H1 (cell line): Measurements from ENCODE around the gene TRDMT1.

Source experiments
- BCL11A ChIP-seq, 2 experiments: IDR thresholded peaks; one replicate each; pipeline ENCODE4 v1.6.1; 2011; ENCODE audit warnings: low read depth in 2 of 2, low read length in 2 of 2, mild to moderate bottlenecking in 2 of 2
- BRCA1 ChIP-seq: IDR thresholded peaks from 2 replicates; pipeline ENCODE4 v1.6.1; 2012; ENCODE audit warnings: low read depth, low read length, improper control_type of control experiment
- CHD2 ChIP-seq: IDR thresholded peaks from 2 replicates; pipeline ENCODE4 v1.6.1; 2012; ENCODE audit warnings: low read length, improper control_type of control experiment
- JUN ChIP-seq: IDR thresholded peaks from 2 replicates; pipeline ENCODE4 v1.6.1; 2011; ENCODE audit warnings: low read depth, mild to moderate bottlenecking, improper control_type of control experiment, low read length
- POLR2A ChIP-seq, 2 experiments: IDR thresholded peaks; 1 replicate in 1 of 2; 2 replicates in 1 of 2; pipeline ENCODE4 v1.6.1; 2011; ENCODE audit warnings: low read depth in 2 of 2, low read length in 2 of 2, mild to moderate bottlenecking in 2 of 2; ENCODE audit errors: control extremely low read depth in 1 of 2
- POLR2AphosphoS5 ChIP-seq: IDR thresholded peaks from 2 replicates; pipeline ENCODE4 v1.6.1; 2011; ENCODE audit warnings: low read depth, low read length
- RAD21 ChIP-seq, 2 experiments: IDR thresholded peaks in 1 of 2; conservative IDR thresholded peaks in 1 of 2; 2 replicates each; pipeline ENCODE4 v1.6.1; 2011; ENCODE audit warnings: low read depth in 2 of 2, low read length in 2 of 2, improper control_type of control experiment in 1 of 2, inconsistent platforms in 1 of 2, mild to moderate bottlenecking in 1 of 2, moderate library complexity in 1 of 2
- SP2 ChIP-seq: IDR thresholded peaks from 2 replicates; pipeline ENCODE4 v1.6.1; 2012; ENCODE audit warnings: mild to moderate bottlenecking, low read length, inconsistent platforms
- SUZ12 ChIP-seq: fragments of 200-600 bp; sonication (generic); IDR thresholded peaks from 2 replicates; pipeline ENCODE4 v1.6.1; 2012; ENCODE audit warnings: mild to moderate bottlenecking, inconsistent platforms, low read length, moderate library complexity, mixed read lengths
- TF ChIP-seq, protein P1 (sequence below), 3 experiments: IDR thresholded peaks; 1 replicate in 2 of 3; 2 replicates in 1 of 3; pipeline versions ENCODE4 v1.5.1 to v1.6.1; 2011; ENCODE audit warnings: low read length in 3 of 3, mild to moderate bottlenecking in 3 of 3, inconsistent platforms in 2 of 3, low read depth in 1 of 3, moderate library complexity in 1 of 3; ENCODE audit not compliant: insufficient read depth in 1 of 3; ENCODE audit errors: control extremely low read depth in 1 of 3
- TF ChIP-seq, protein P2 (sequence below): IDR thresholded peaks from 2 replicates; pipeline ENCODE4 v1.6.1; 2011; ENCODE audit warnings: low read length, improper control_type of control experiment
- TF ChIP-seq, protein P3 (sequence below): IDR thresholded peaks from 2 replicates; pipeline ENCODE4 v1.6.1; 2012; ENCODE audit warnings: inconsistent platforms

DNA sequence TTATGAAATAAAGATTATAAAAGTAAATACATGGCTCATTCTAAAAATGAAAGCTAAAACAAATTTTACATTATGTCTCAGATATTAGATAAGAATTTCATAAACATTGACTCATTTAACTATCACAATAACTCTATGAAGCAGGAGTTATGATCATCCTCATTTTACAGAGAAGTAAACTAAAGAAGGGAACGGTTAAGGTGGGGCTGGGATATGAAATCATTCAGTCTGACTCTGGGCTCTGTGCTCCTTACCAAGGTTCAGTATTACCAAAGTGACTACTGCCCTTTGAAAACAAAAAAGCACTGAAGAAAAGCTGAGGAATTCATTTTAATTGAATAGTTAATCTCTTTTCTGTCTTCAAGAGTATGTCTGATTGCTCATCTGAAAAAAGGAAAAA is 49.8 kb downstream of the TRDMT1 start:
- TF ChIP-seq, protein P1, sequence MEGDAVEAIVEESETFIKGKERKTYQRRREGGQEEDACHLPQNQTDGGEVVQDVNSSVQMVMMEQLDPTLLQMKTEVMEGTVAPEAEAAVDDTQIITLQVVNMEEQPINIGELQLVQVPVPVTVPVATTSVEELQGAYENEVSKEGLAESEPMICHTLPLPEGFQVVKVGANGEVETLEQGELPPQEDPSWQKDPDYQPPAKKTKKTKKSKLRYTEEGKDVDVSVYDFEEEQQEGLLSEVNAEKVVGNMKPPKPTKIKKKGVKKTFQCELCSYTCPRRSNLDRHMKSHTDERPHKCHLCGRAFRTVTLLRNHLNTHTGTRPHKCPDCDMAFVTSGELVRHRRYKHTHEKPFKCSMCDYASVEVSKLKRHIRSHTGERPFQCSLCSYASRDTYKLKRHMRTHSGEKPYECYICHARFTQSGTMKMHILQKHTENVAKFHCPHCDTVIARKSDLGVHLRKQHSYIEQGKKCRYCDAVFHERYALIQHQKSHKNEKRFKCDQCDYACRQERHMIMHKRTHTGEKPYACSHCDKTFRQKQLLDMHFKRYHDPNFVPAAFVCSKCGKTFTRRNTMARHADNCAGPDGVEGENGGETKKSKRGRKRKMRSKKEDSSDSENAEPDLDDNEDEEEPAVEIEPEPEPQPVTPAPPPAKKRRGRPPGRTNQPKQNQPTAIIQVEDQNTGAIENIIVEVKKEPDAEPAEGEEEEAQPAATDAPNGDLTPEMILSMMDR (IDR thresholded peaks at IDR 0.05; ENCODE audit: control extremely low read depth in 1 of 3, insufficient read depth in 1 of 3, low read depth in 1 of 3, low read length in 3 of 3): no peak
- no peak for TF ChIP-seq CHD2
- no peak for TF ChIP-seq POLR2A (IDR thresholded peaks at IDR 0.05; ENCODE audit: control extremely low read depth in 1 of 2, low read depth in 2 of 2, low read length in 2 of 2)
- TF ChIP-seq, protein P2, sequence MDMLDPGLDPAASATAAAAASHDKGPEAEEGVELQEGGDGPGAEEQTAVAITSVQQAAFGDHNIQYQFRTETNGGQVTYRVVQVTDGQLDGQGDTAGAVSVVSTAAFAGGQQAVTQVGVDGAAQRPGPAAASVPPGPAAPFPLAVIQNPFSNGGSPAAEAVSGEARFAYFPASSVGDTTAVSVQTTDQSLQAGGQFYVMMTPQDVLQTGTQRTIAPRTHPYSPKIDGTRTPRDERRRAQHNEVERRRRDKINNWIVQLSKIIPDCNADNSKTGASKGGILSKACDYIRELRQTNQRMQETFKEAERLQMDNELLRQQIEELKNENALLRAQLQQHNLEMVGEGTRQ: no peak
- TF ChIP-seq JUN: no peak
- no peak for TF ChIP-seq BRCA1
- no peak for TF ChIP-seq POLR2AphosphoS5
- TF ChIP-seq SP2: no peak
- TF ChIP-seq, protein P3, sequence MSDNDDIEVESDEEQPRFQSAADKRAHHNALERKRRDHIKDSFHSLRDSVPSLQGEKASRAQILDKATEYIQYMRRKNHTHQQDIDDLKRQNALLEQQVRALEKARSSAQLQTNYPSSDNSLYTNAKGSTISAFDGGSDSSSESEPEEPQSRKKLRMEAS: no peak
- no peak for TF ChIP-seq BCL11A (IDR thresholded peaks at IDR 0.05; ENCODE audit: low read depth in 2 of 2, low read length in 2 of 2)
- no peak for TF ChIP-seq RAD21 (IDR thresholded peaks at IDR 0.05 in 1 of 2, conservative IDR thresholded peaks at IDR 0.05 in 1 of 2; ENCODE audit: low read depth in 2 of 2, low read length in 2 of 2)
- no peak for TF ChIP-seq SUZ12
